ENCODE results near the gene ZNF521.

DNA sequence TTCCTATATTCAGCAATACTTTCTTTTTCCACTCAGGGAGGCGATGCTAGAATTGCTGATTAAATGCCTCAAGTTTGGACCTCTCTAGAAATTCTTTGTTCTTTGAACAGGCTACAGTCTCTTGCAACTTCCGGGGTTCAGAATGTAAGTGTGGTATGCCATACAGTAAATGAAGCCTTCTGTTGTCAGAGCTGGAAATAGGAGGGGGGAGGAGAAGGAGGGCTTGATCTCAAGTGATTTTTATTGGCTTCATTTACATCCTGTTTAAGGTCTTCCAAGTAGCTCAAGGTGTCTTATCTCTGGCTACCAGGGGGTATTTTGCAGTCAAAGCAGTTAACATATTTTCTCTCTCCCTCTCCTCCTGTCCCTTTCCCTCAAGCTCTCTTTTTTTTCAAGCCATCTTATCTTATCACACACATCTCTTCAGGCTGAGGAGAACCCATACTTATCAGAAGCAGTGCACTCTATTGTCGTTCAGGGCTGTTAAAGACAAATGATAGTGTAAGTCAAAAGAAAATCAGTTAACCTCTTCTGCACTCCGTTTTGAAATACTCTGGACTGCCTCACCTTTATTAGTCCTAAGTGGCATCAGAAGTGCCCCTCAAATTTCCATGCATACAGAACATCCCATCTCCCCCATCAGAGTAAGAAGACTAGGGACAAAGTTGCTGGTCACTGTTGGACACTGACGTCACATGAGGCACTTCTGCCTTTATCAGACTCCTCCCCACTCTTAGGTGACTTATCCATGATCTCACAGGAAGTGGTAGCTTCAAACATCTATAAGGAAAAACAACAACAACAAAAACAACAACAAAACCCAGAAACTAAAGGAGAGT lies 112.2 kb downstream of the ZNF521 start:
- TF ChIP-seq CTCF (IDR thresholded peaks at IDR 0.05) (no peak), EP300 (IDR thresholded peaks at IDR 0.05) (no peak), POLR2A (IDR thresholded peaks at IDR 0.05) (no peak)
